Gastroesophageal sphincter (tissue), 2 donors: Measurements from ENCODE around the gene AXIN1.

Experiments used
- EP300 ChIP-seq: sonication (generic); formaldehyde crosslinking; IDR thresholded peaks from one replicate; pipeline ENCODE4 v1.6.1; 2017; ENCODE audit warnings: antibody characterized with exemption, mild to moderate bottlenecking
- POLR2AphosphoS5 ChIP-seq: sonication (generic); formaldehyde crosslinking; IDR thresholded peaks from one replicate; pipeline ENCODE4 v1.6.1; 2017; ENCODE audit warnings: antibody characterized with exemption

DNA sequence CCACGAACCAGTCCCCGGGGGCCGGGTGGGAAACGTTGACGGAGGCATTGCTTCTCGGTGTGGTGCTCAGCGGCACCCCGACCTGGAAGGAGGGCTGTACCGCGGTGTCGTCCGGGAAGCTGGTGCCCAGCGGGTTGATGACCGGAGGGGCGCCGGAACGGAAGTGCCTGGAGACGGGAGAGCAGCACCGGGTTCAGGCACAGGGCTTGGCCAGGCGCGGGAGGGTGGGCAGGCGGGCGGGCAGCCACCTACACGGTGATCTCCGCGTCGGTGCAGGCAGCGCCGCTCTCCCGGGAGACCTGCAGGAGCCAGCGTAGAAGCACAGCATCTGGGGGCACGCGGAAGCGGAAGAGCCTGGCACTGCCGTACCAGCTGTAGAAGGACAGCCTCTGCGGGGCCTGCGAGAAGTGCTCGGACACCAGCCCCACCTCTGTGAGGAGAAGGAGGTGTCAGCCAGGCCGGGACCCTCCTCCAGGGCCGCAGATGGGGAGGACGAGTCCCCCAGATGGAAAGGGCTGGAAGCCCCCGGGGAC lies 25.0 kb upstream of the AXIN1 start:
- TF ChIP-seq POLR2AphosphoS5 (no peak), EP300 (no peak)
